ENCODE measurements around the gene CREBL2. TPM values are rescaled to one million over a fixed set of nuclear protein-coding genes. Genes with fewer than 3 reads are reported as not detected.
"Not testable (repeated sequence)": the region's sequence is repeated elsewhere in the genome, so short reads cannot be mapped to it uniquely, and the experiment has no call there.

The CREBL2 gene
- total and polyA plus RNA-seq, 5 experiments from 2014 or later: 35.1 to 46.8 (median 36.5) TPM

GRCh38 chr12:12620730-12621315 is 9.1 kb downstream of the CREBL2 start:
- ATAC-seq (no peak), DNase-seq (no peak)
- H3K9me3 Mint-ChIP-seq: peaks cover 0 to 9% (median 0%) of the 10 kb centered on the region in 9 donors
- H3K27ac Mint-ChIP-seq: peak overlapping the region; percentile 52 to 94 (median 85)
- H3K27me3 Mint-ChIP-seq: no peaks in the 10 kb centered on the region
- peaks cover 45 to 89% (median 82%) of the 10 kb centered on the region in 4 donors for H3K4me1 Mint-ChIP-seq
- peak overlapping the region in 5 of 10 donors; percentile 4 to 58 (median 24) for H3K4me3 Mint-ChIP-seq
- POLR2A ChIA-PET: interaction anchor here (0.6 to 1.2 kb wide), 6 partner anchors 8 to 96 kb away, joined by 3 to 5 read pairs (median 4); no protein-coding TSS in a partner anchor
- H3K36me3 Mint-ChIP-seq: peaks cover 10 to 22% (median 14%) of the 10 kb centered on the region in 3 donors

- ATAC-seq: peak; percentile 89 to 92
- peaks cover 47 to 89% (median 80%) of the 10 kb centered on the region in 4 donors for H3K4me1 Mint-ChIP-seq
- peak overlapping the region; percentile 48 to 74 (median 62) for H3K4me3 Mint-ChIP-seq
- DNase-seq: peak in 7 of 10 donors; percentile 18 to 80 (median 52)
- POLR2A ChIA-PET: interaction anchor here (0.6 to 3.2 kb wide), 3 partner anchors 10 to 94 kb away, joined by 3 to 25 read pairs (median 6); partner anchors contain the start of gene CREBL2
- H3K27ac Mint-ChIP-seq: peak overlapping the region; percentile 83 to 94 (median 88)
- no peaks in the 10 kb centered on the region for H3K27me3 Mint-ChIP-seq
- peaks cover 0 to 9% (median 0%) of the 10 kb centered on the region in 9 donors for H3K9me3 Mint-ChIP-seq
- peaks cover 10 to 20% (median 16%) of the 10 kb centered on the region in 3 donors for H3K36me3 Mint-ChIP-seq
Observed at GRCh38 chr12:12622418-12622817, 10.7 kb downstream of the CREBL2 start.

- Mint-ChIP-seq H3K27me3 (no peaks in the 10 kb centered on the region), H3K9me3 (peaks cover 0 to 9% (median 0%) of the 10 kb centered on the region in 9 donors), H3K27ac (peak overlapping the region in 9 of 10 donors; percentile 28 to 90 (median 59)), H3K4me1 (peaks cover 53 to 97% (median 94%) of the 10 kb centered on the region in 4 donors), H3K4me3 (no peak overlapping the region), H3K36me3 (peaks cover 10 to 19% (median 18%) of the 10 kb centered on the region in 3 donors)
- no peak for ATAC-seq
- DNase-seq: no peak
- POLR2A ChIA-PET: interaction anchor here (1.0 to 3.2 kb wide), 3 partner anchors 12 to 101 kb away, joined by 3 to 25 read pairs (median 3); partner anchors contain the start of gene CREBL2
Observed at GRCh38 chr12:12624498-12624992, 12.9 kb downstream of the CREBL2 start.

GRCh38 chr12:12626471-12626870 is 14.8 kb downstream of the CREBL2 start:
- POLR2A ChIA-PET: interaction anchor here (1.1 to 1.4 kb wide), 2 partner anchors 21 to 110 kb away, joined by 3 read pairs; no protein-coding TSS in a partner anchor
- Mint-ChIP-seq H3K9me3 (peaks cover 0 to 9% (median 0%) of the 10 kb centered on the region in 9 donors), H3K36me3 (peaks cover 5 to 18% (median 11%) of the 10 kb centered on the region in 3 donors), H3K27me3 (no peaks in the 10 kb centered on the region), H3K4me3 (peak overlapping the region in 4 of 10 donors; percentile 1 to 23 (median 11)), H3K4me1 (peaks cover 56 to 99% (median 94%) of the 10 kb centered on the region in 4 donors), H3K27ac (peak overlapping the region in 8 of 10 donors; percentile 16 to 74 (median 50))
- ATAC-seq: no peak
- no peak for DNase-seq

GRCh38 chr12:12627308-12627827 is 15.7 kb downstream of the CREBL2 start:
- H3K36me3 Mint-ChIP-seq: peaks cover 5 to 18% (median 11%) of the 10 kb centered on the region in 3 donors
- DNase-seq: no peak
- no peak for ATAC-seq
- peaks cover 0 to 9% (median 0%) of the 10 kb centered on the region in 9 donors for H3K9me3 Mint-ChIP-seq
- no peaks in the 10 kb centered on the region for H3K27me3 Mint-ChIP-seq
- no peak overlapping the region for H3K4me3 Mint-ChIP-seq
- H3K27ac Mint-ChIP-seq: peak overlapping the region in 1 of 10 donors; percentile 27
- peaks cover 47 to 91% (median 87%) of the 10 kb centered on the region in 4 donors for H3K4me1 Mint-ChIP-seq
- POLR2A ChIA-PET: interaction anchor here (1.0 to 1.4 kb wide), 3 partner anchors 21 to 109 kb away, joined by 3 to 5 read pairs (median 3); no protein-coding TSS in a partner anchor

- DNase-seq (no peak), ATAC-seq (no peak)
- Mint-ChIP-seq H3K36me3 (peaks cover 5 to 18% (median 11%) of the 10 kb centered on the region in 3 donors), H3K27ac (peak overlapping the region in 5 of 10 donors; percentile 1 to 51 (median 49)), H3K4me1 (peaks cover 44 to 85% (median 82%) of the 10 kb centered on the region in 4 donors), H3K27me3 (no peaks in the 10 kb centered on the region), H3K4me3 (peak overlapping the region in 3 of 10 donors; percentile 17 to 47 (median 26)), H3K9me3 (peaks cover 0 to 8% (median 0%) of the 10 kb centered on the region in 9 donors)
- POLR2A ChIA-PET: interaction anchor here (1.0 kb wide), 1 partner anchor 98 kb away, joined by 5 read pairs; no protein-coding TSS in a partner anchor
Observed at GRCh38 chr12:12628013-12628412, 16.3 kb downstream of the CREBL2 start.

- H3K4me3 Mint-ChIP-seq: peak overlapping the region in 7 of 10 donors; percentile 11 to 56 (median 21)
- peaks cover 32 to 74% (median 63%) of the 10 kb centered on the region in 4 donors for H3K4me1 Mint-ChIP-seq
- POLR2A ChIA-PET: no interaction called here
- no peak for ATAC-seq
- H3K27ac Mint-ChIP-seq: peak overlapping the region in 9 of 10 donors; percentile 5 to 73 (median 38)
- H3K36me3 Mint-ChIP-seq: peaks cover 0 to 24% (median 15%) of the 10 kb centered on the region in 3 donors
- no peak for DNase-seq
- no peaks in the 10 kb centered on the region for H3K9me3 Mint-ChIP-seq
- H3K27me3 Mint-ChIP-seq: no peaks in the 10 kb centered on the region
Observed at GRCh38 chr12:12630850-12631249, 19.2 kb downstream of the CREBL2 start.

- peaks cover 6 to 28% (median 20%) of the 10 kb centered on the region in 4 donors for H3K4me1 Mint-ChIP-seq
- POLR2A ChIA-PET: interaction anchor here (0.6 to 0.7 kb wide), 5 partner anchors 10 to 279 kb away, joined by 3 to 5 read pairs (median 4); partner anchors contain the start of gene BORCS5
- peaks cover 14 to 57% (median 36%) of the 10 kb centered on the region in 3 donors for H3K36me3 Mint-ChIP-seq
- H3K9me3 Mint-ChIP-seq: peaks cover 0 to 12% (median 5%) of the 10 kb centered on the region in 9 donors
- no peak for ATAC-seq
- H3K27me3 Mint-ChIP-seq: no peaks in the 10 kb centered on the region
- no peak overlapping the region for H3K4me3 Mint-ChIP-seq
- H3K27ac Mint-ChIP-seq: peak overlapping the region in 1 of 10 donors; percentile 63
- DNase-seq: no peak
Observed at GRCh38 chr12:12635651-12636050, 24.0 kb downstream of the CREBL2 start.

- H3K27me3 Mint-ChIP-seq: no peaks in the 10 kb centered on the region
- POLR2A ChIA-PET: interaction anchor here (0.7 kb wide), 1 partner anchor 9 kb away, joined by 4 read pairs; no protein-coding TSS in a partner anchor
- ATAC-seq (no peak), DNase-seq (no peak)
- H3K4me1 Mint-ChIP-seq: peaks cover 5 to 18% (median 11%) of the 10 kb centered on the region in 4 donors
- peaks cover 0 to 12% (median 5%) of the 10 kb centered on the region in 9 donors for H3K9me3 Mint-ChIP-seq
- peaks cover 17 to 65% (median 41%) of the 10 kb centered on the region in 3 donors for H3K36me3 Mint-ChIP-seq
- peak overlapping the region in 3 of 10 donors; percentile 3 to 53 (median 29) for H3K27ac Mint-ChIP-seq
- no peak overlapping the region for H3K4me3 Mint-ChIP-seq
Observed at GRCh38 chr12:12636641-12637040, 25.0 kb downstream of the CREBL2 start.

- Mint-ChIP-seq H3K27ac (peak overlapping the region in 3 of 10 donors; percentile 17 to 48 (median 45)), H3K9me3 (peaks cover 0 to 12% (median 5%) of the 10 kb centered on the region in 9 donors), H3K36me3 (peaks cover 17 to 77% (median 45%) of the 10 kb centered on the region in 3 donors)
- DNase-seq, H3K4me3 Mint-ChIP-seq, ATAC-seq, POLR2A ChIA-PET, H3K27me3 Mint-ChIP-seq, H3K4me1 Mint-ChIP-seq: not testable (repeated sequence)
Observed at GRCh38 chr12:12639995-12640394, 28.3 kb downstream of the CREBL2 start.

- ATAC-seq (no peak), DNase-seq (no peak)
- Mint-ChIP-seq H3K27me3 (no peaks in the 10 kb centered on the region), H3K4me1 (peaks cover 3 to 10% (median 6%) of the 10 kb centered on the region in 4 donors), H3K27ac (peak overlapping the region in 1 of 10 donors; percentile 29), H3K9me3 (peaks cover 0 to 12% (median 6%) of the 10 kb centered on the region in 9 donors), H3K36me3 (peaks cover 18 to 67% (median 43%) of the 10 kb centered on the region in 3 donors), H3K4me3 (no peak overlapping the region)
- POLR2A ChIA-PET: no interaction called here
Observed at GRCh38 chr12:12641650-12642049, 30.0 kb downstream of the CREBL2 start.

GRCh38 chr12:12642916-12643315 is 31.2 kb downstream of the CREBL2 start:
- peaks cover 0 to 23% (median 15%) of the 10 kb centered on the region in 9 donors for H3K9me3 Mint-ChIP-seq
- H3K4me1 Mint-ChIP-seq: peaks cover 2 to 8% (median 6%) of the 10 kb centered on the region in 4 donors
- no peak overlapping the region for H3K4me3 Mint-ChIP-seq
- ATAC-seq (no peak), DNase-seq (no peak)
- POLR2A ChIA-PET: interaction anchor here (1.4 kb wide), 1 partner anchor 73 kb away, joined by 3 read pairs; no protein-coding TSS in a partner anchor
- no peaks in the 10 kb centered on the region for H3K27me3 Mint-ChIP-seq
- H3K27ac Mint-ChIP-seq: peak overlapping the region in 6 of 10 donors; percentile 27 to 80 (median 67)
- H3K36me3 Mint-ChIP-seq: peaks cover 28 to 56% (median 44%) of the 10 kb centered on the region in 3 donors
